Bronchus fibroblast of lung (primary cell): ENCODE results near the gene CERS3. TPM values are rescaled to one million over a fixed set of nuclear protein-coding genes. Genes with fewer than 3 reads are reported as not detected.

Source experiments
- total RNA-seq: library from RNA; depleted of rRNA; stranded (reverse); fragments of >200 nt; gene quantifications from 2 replicates; pipeline ENCODE4 v1.2.3, GENCODE V29; 2015

The CERS3 gene
- not detected in 2 replicates for total RNA-seq

DNA sequence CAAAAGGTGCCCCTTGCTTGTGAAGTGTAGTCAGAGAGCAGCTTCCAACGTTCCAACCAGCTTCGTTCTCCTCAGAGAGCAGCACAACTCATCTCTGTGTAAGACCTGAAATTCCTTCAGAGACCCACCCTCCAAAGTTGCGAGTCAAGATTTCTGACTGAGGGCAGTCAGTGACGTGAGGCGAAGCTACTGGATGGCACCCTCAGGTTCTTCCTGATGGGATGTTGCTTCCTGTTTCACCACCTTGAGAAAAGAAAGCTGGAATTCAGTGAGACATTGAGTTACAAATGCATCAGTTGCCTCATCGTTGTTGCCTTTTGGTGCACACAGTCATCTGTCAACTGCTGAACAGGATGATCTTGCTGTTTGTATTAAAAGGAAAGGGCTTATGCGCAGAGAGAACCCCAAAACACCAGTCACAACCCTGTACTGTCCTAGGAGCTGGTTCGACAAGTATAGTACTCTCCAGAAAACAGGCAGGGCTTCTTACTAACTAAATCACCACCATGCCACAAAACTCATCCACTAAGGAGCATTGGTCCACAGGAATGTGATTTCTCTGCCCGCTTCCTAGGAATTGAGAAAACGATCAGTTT lies at the start of gene CERS3:
TSS of gene CERS3 (minus strand) at position 118 of the 596 bp plus-strand sequence. CDS start 27,101 bp downstream, outside the sequence.

Other genes starting within 250 kb of the CERS3 start
- gene ADAMTS17, start 187.0 kb downstream of the CERS3 start, total RNA-seq: under 0.01 and 0.30 TPM in 2 replicates
- gene LINS1, start 73.2 kb upstream of the CERS3 start, total RNA-seq: 2.5 and 5.5 TPM in 2 replicates
- 6.6 and 8.6 TPM in 2 replicates for gene ASB7, start 73.6 kb upstream of the CERS3 start, total RNA-seq